22Rv1 (cell line): ENCODE data around the gene MTA1.

ENCODE experiments used
- ZFX ChIP-seq: fragments of 450-650 bp; IDR thresholded peaks from 2 replicates; pipeline ENCODE4 v1.6.1; 2017; ENCODE audit warnings: antibody characterized with exemption, borderline replicate concordance
- TF ChIP-seq, protein P1 (sequence below): fragments of 450-650 bp; IDR thresholded peaks from 2 replicates; pipeline ENCODE4 v1.5.1; 2017; ENCODE audit warnings: mild to moderate bottlenecking

DNA sequence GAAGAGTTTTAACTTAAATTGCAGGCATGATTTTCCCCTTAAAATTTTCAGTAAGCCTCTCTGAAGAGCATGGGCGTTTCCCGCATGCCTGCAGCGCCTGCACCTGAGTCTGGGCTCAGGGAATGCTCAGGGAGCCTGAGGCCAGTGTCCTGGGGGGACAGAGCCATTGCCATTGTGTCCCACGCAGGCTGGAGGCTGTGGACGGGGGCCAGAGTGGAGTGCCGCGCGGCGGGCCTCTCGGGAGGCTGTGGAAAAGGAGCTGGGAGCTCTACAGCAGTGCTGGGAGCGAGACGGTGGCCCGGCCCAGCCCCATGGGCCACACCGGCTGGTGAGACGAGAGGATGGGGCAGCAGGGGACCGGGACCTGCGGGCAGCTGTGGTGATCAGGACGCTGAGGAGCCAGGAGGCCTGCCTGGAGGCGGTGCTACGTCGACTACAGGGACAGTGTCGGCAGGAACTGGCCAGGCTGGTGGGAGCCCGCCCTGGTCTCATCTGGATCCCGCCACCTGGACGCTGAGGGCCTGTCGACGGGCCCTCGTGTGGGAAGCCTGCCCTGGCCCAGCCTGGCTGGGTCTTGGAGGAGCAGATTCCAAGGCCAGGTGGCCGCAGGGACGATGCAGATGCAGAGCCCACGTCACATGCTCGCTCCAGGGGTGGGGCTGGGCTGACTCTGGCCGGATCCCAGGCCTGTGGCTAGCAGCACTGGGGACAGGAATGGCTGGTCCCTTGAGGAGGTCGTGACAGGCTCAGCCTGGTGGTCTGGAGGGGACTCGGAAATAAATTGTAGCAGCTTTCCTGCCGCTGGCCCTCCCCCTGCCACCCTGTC lies 79.0 kb downstream of the MTA1 start:
- TF ChIP-seq, protein P1, sequence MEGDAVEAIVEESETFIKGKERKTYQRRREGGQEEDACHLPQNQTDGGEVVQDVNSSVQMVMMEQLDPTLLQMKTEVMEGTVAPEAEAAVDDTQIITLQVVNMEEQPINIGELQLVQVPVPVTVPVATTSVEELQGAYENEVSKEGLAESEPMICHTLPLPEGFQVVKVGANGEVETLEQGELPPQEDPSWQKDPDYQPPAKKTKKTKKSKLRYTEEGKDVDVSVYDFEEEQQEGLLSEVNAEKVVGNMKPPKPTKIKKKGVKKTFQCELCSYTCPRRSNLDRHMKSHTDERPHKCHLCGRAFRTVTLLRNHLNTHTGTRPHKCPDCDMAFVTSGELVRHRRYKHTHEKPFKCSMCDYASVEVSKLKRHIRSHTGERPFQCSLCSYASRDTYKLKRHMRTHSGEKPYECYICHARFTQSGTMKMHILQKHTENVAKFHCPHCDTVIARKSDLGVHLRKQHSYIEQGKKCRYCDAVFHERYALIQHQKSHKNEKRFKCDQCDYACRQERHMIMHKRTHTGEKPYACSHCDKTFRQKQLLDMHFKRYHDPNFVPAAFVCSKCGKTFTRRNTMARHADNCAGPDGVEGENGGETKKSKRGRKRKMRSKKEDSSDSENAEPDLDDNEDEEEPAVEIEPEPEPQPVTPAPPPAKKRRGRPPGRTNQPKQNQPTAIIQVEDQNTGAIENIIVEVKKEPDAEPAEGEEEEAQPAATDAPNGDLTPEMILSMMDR, result no peak
- no peak for TF ChIP-seq ZFX
